Activated naive CD4-positive, alpha-beta T cell treated with anti-CD3 and anti-CD28 coated beads, Interleukin-2, amount 50 U/mL, for 72 hours (primary cell): ENCODE results near the gene PAPLN. TPM values are rescaled to one million over a fixed set of nuclear protein-coding genes. Genes with fewer than 3 reads are reported as not detected.
"Not testable (repeated sequence)": the region's sequence is repeated elsewhere in the genome, so short reads cannot be mapped to it uniquely, and the experiment has no call there.

Source experiments
- ATAC-seq, 2 donors: fragments of 150-1000 bp; cut with Tn5 transposase; 2 replicates each; pipeline ENCODE4 v1.10.0; 2021; ENCODE audit warnings: mild to moderate bottlenecking in 2 of 2, moderate library complexity in 2 of 2
- DNase-seq, 2 donors: peaks; one replicate each; pipeline ENCODE4 v3.0.0; 2021 to 2022; ENCODE audit warnings: low spot score in 2 of 2
- H3K27ac Mint-ChIP-seq, 2 donors: one replicate each; pipeline ENCODE4 v1.8.0; 2022; ENCODE audit warnings: mild to moderate bottlenecking in 2 of 2, mixed read lengths in 2 of 2
- H3K36me3 Mint-ChIP-seq, 2 donors: one replicate each; pipeline ENCODE4 v1.8.0; 2022; ENCODE audit warnings: mixed read lengths in 2 of 2
- H3K9me3 Mint-ChIP-seq, 2 donors: one replicate each; pipeline ENCODE4 v1.8.0; 2022; ENCODE audit warnings: mixed read lengths in 2 of 2
- total RNA-seq, 2 donors: library from RNA; stranded (reverse); gene quantifications; one replicate each; pipeline ENCODE4 v1.2.3, GENCODE V29; 2022

PAPLN gene
- total RNA-seq, 2 donors from 2014 or later = 0.91 to 1.4 TPM

DNA sequence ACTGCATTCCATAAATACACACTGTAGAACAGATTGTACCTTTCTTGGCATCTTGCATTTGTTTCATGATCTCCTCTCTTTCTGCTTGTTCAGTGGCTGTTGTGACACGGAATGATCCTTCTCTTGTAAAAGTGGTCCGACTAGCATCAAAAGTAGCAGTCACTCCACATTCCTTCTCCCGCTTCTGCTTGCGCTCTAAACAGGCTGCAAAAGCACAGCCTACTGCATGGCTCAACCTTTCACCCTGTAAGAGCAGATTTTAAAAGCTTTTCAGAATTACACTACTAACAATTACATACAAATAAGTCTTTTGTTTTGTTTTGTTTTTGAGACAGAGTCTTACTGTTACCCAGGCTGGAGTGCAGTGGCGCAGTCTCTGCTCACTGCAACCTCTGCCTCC, 49.8 kb downstream of the PAPLN start:
- Mint-ChIP-seq H3K36me3 (peaks cover 0 to 5% of the 10 kb centered on the region in 2 donors), H3K9me3 (no peaks in the 10 kb centered on the region), H3K27ac (no peak overlapping the region)
- DNase-seq (no peak), ATAC-seq (no peak)

DNA sequence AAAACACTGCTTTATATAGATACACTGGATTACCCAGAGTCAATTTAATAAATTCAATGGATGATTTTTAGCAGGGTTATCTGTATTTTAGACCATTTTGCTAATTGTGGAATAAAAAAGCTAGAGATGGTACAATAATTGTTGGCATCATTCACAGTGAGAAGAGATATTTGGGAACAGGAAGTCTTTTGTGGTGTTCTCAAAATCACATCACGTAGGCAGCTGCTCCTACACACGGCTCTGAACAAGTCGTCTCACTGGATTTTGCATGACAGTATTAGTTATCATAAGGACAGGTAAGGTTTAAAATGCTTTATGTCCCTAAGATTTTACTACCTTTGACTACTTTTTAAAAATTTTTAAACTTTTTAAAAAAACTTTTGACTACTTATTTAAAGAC, 52.0 kb downstream of the PAPLN start:
- no peaks in the 10 kb centered on the region for H3K9me3 Mint-ChIP-seq
- H3K36me3 Mint-ChIP-seq = peaks cover 0 to 5% of the 10 kb centered on the region in 2 donors
- H3K27ac Mint-ChIP-seq = no peak overlapping the region
- no peak for ATAC-seq
- no peak for DNase-seq

DNA sequence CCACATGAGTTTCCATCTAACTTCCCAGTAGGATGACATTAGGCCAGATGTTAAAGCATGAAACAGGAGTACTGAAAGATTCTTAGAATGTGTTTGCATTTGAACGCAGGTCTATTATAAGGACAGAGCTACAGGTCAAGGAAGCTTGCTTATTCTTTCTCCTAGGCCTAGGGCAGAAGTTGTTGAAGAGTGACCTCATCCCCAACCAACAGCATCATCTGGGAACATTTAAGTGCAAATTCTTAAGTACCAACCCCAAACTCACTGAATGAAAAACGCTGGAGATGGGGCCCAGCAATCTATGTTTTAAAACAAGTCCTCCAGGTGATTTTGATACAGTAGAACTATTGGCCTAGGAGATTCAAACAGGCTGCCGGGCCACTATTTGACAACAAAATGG, 52.4 kb downstream of the PAPLN start:
- ATAC-seq = no peak
- Mint-ChIP-seq H3K27ac (no peak overlapping the region), H3K36me3 (peaks cover 0 to 5% of the 10 kb centered on the region in 2 donors), H3K9me3 (no peaks in the 10 kb centered on the region)
- DNase-seq = no peak

DNA sequence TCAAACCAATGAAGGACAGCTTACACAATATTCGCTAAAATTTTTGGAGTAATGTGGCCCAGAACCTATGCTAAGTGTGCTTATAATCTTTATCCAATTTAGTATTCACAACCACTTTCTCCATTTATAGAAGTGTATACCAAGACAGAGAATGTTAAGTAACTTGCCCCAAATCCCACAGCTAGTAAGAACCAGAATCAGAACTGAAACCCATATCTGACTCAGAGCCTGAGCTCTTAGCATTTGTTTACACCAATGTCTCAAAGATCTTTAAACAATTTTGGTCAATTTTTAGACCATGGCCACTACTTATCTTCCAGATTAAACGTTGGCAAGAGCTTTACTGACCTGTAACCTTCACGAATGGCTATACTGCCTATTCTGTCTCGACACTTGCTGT, 53.0 kb downstream of the PAPLN start:
- H3K36me3 Mint-ChIP-seq = peaks cover 0 to 5% of the 10 kb centered on the region in 2 donors
- no peak overlapping the region for H3K27ac Mint-ChIP-seq
- no peaks in the 10 kb centered on the region for H3K9me3 Mint-ChIP-seq
- ATAC-seq (peak; percentile 82 to 89), DNase-seq (no peak)

DNA sequence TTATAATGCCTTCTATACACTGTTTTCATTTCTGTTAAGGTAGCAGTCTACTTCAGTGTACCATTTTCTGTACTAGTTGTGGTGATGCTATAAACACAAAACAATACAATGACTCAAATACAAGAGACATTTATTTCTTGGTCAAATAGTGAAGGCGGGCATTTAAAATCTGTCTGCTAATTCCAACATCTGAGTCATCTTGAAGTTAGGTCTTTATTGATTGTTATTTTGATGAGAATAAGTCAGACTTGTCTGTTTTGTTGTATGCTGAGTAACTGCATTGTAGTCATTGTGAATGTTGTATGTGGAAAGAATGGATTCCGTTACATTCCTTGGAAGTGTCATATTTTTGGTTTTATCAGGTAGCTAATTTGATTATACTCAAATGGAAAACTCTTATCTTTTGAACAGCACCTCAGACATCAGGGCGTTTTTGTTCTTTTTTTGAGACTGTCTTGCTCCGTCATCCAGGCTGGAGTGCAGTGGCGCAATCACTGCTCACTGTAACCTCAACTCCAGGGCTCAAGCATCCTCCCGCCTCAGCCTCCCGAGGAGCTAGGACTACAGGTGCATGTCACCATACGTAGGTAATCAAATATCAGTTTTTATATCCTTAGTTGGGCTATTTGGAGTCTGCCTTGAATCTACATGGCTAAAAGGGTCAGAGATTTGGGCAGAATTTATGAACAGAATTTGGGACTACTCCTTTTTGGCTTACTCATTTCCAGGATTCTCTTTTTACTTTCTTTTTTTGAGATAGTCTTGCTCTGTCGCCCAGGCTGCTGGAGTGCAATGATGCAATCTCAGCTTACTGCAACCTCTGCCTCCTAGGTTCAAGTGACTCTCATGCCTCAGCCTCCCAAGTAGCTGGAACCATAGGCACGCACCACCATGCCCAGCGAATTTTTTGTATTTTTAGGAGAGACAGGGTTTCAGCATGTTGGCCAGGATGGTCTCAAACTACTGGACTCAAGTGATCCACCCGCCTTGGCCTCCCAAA, 56.8 kb downstream of the PAPLN start:
- H3K36me3 Mint-ChIP-seq = no peaks in the 10 kb centered on the region
- no peaks in the 10 kb centered on the region for H3K9me3 Mint-ChIP-seq
- no peak overlapping the region for H3K27ac Mint-ChIP-seq
- ATAC-seq (peak in 1 of 2 donors; percentile 31), DNase-seq (no peak)

DNA sequence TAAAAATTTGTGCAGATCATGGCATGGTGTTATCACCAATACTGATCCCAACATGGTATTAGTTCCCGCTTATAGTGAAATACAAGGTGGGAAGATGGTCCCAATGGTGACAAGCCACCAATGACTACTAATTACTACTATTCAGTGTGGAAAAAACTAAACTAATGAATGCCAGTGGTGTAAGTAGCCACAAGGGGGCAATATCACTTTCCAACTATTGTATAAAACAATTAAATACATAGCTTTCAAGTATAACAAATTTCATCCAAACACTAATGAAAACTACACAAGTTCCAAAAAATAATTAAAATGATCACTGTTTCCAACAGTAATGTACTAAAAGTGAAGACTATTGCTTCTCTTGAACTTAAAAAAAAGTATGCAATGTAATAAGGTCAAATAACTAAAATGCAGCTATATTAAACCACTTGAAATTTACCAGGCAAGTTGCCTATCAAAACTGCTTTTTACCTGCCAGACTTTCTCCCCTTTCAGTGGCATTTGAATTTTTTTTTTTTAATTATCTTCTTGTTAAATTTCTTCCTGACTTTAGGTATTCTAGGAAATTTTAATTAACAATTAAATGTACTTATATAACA, 58.0 kb downstream of the PAPLN start:
- DNase-seq (no peak), ATAC-seq (no peak)
- Mint-ChIP-seq H3K27ac (no peak overlapping the region), H3K36me3 (no peaks in the 10 kb centered on the region), H3K9me3 (no peaks in the 10 kb centered on the region)

DNA sequence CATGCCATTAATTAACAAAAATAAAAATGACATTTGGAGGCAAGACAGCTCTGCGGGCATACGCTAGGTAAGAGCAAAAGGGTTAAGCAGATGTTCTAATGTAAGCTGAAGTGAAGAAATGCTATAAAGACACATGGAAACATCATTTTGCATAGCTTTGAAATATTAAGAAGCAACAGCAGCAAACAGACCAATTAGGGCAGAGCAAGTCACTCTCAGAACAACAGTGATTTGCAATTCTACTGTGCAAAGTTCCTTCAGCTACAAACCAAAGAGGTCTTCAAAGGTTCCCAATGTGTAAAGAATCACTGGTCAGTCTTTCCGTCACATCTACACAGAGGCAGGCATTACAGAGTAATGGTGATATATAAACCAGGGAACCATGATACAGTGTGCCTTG, 68.2 kb downstream of the PAPLN start:
- H3K27ac Mint-ChIP-seq = no peak overlapping the region
- H3K9me3 Mint-ChIP-seq = no peaks in the 10 kb centered on the region
- ATAC-seq = no peak
- no peak for DNase-seq
- no peaks in the 10 kb centered on the region for H3K36me3 Mint-ChIP-seq

DNA sequence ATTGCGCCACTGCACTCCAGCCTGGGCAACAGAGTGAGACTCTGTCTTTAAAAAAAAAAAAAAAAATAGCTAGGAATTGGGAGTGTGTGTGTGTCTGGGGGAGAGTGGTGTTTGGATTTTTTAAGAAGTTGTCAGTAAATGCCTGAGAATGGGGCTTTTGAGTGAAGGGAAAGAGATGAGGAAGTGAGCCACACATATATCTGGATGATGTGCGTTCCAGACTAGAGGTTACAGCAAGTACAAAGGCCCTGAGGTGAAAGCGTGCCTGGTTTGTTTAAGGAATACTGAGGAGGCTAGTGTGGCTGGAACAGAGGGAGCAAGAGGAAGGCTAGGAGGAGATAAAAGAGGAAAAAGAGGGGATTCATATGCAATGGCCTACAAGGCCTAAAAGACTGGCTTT, 70.0 kb downstream of the PAPLN start:
- no peak for ATAC-seq
- no peak for DNase-seq
- Mint-ChIP-seq H3K9me3 (no peaks in the 10 kb centered on the region), H3K27ac (no peak overlapping the region), H3K36me3 (no peaks in the 10 kb centered on the region)

DNA sequence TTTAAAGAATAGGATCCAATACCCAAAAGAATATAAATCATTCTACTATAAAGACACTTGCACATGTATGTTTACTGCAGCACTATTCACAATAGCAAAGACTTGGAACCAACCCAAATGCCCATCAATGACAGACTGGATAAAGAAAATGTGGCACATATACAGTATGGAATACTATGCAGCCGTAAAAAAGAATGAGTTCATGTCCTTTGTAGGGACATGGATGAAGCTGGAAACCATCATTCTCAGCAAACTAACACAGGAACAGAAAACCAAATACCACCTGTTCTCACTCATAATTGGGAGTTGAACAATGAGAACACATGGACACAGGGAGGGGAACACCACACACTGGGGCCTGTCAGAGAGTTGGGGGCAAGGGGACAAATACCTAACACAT, 71.9 kb downstream of the PAPLN start:
- H3K36me3 Mint-ChIP-seq, H3K27ac Mint-ChIP-seq, DNase-seq, ATAC-seq, H3K9me3 Mint-ChIP-seq: not testable (repeated sequence)

DNA sequence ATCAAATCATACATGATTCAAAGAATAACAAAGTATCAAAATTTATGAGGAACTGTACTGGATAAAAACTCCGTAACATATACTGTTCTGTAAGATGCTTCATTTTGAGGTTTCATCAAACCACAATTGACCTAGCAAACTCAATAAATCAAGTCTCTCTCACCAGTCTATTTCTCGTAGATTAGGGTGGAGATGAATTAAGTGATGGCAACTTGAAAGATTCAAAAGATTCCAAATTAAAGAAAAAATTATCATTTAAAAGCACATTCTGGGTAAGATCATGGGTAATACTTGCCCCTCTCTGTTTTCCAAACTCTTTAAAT, 74.4 kb downstream of the PAPLN start:
- Mint-ChIP-seq H3K27ac (no peak overlapping the region), H3K36me3 (no peaks in the 10 kb centered on the region), H3K9me3 (no peaks in the 10 kb centered on the region)
- DNase-seq (no peak), ATAC-seq (no peak)

DNA sequence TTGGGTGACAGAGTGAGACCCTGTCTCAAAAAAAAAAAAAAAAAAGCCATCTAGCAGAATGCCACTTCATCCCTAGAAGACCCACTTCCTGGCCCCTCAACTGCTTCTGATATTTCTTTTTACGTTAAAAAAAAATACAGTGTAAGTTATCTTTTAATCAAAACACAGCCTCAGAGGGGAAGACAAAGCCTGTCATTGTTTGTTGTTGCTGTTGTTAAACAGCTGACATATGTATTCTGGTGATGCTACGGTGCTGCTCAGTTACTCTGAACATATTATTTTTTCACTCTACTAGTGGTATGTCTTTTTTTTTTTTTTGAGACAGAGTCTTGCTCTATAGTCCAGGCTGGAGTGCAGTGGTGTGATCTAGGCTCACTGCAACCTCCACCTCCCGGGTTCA, 75.4 kb downstream of the PAPLN start:
- DNase-seq = no peak
- Mint-ChIP-seq H3K9me3 (no peaks in the 10 kb centered on the region), H3K36me3 (no peaks in the 10 kb centered on the region), H3K27ac (no peak overlapping the region)
- no peak for ATAC-seq

DNA sequence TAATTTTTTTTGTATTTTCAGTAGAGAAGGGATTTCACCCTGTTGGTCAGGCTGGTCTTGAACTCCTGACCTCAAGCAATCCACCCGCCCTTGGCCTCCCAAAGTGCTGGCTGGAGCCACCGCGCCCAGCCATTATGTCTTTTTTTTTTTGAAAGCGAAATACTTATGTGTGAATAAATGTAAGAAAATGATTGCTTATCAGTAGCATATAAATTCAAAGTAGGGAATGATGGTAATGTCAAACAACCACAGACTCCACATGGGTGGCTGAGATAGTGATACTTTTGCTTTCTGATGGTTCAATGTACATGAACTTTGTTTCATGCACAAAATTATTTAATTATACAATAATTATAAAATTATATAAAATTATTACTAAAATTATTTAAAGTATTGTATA, 75.8 kb downstream of the PAPLN start:
- Mint-ChIP-seq H3K36me3 (no peaks in the 10 kb centered on the region), H3K27ac (peak overlapping the region in 1 of 2 donors; percentile 17), H3K9me3 (no peaks in the 10 kb centered on the region)
- DNase-seq (no peak), ATAC-seq (no peak)

DNA sequence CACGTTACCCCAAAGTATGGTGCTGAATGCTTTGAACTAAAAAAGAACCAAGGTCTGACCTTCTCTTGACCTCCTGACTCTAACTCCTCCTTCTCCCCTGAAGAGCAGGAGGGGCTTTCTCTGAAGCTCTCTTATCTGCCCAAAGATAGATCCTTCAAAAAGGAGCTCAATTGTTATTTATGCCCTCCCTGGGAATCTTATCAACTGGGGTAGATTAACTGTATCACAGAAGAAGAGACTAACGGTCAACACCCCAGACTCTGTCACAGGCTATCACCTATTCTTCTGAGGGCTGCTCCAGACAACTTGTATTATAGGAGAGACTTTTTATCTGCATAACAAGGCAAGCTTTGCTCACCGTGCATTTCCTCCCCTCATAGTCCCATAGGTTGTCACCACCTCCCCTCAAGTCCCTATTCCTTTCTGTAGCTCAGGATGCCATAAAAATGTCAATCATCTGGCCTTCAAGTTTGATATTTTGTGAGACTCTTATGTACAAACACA, 86.6 kb downstream of the PAPLN start:
- ATAC-seq (no peak), DNase-seq (no peak)
- no peaks in the 10 kb centered on the region for H3K36me3 Mint-ChIP-seq
- H3K27ac Mint-ChIP-seq = no peak overlapping the region
- H3K9me3 Mint-ChIP-seq = no peaks in the 10 kb centered on the region

Other genes with a start within 250 kb of the PAPLN start
- 10 to 100 TPM; 13.9 to 23.1 TPM for gene ZFYVE1, start 210.4 kb upstream of the PAPLN start, total RNA-seq
- gene RBM25, start 179.0 kb upstream of the PAPLN start, total RNA-seq = 100 to 1,000 TPM in 1 of 2 donors, 10 to 100 TPM in 1; 86.4 to 100 TPM
- gene PSEN1, start 101.0 kb upstream of the PAPLN start, total RNA-seq = 10 to 100 TPM; 26.6 to 34.6 TPM
- 10 to 100 TPM; 34.8 to 41.4 TPM for gene NUMB, start 221.0 kb downstream of the PAPLN start, total RNA-seq